Testis (tissue), 2 donors: Measurements from ENCODE around the gene CFAP410.

Experiments
- POLR2A ChIP-seq: fragments of 450-650 bp; IDR thresholded peaks from one replicate; pipeline ENCODE4 v1.6.1; 2017; ENCODE audit warnings: antibody characterized with exemption, mild to moderate bottlenecking, moderate library complexity
- TF ChIP-seq, protein P1 (sequence below), 3 experiments: fragments of 450-650 bp in 2 of 3; fragments of 200-600 bp in 1 of 3; sonication (generic) in 1 of 3; IDR thresholded peaks; one replicate each; pipeline ENCODE4 v1.5.1; 2016 to 2019; ENCODE audit warnings: antibody characterized with exemption in 3 of 3, mild to moderate bottlenecking in 2 of 3, moderate library complexity in 1 of 3

GRCh38 chr21:44381874-44382273, 42.7 kb upstream of the CFAP410 start:
- TF ChIP-seq POLR2A = no peak
- TF ChIP-seq, protein P1, sequence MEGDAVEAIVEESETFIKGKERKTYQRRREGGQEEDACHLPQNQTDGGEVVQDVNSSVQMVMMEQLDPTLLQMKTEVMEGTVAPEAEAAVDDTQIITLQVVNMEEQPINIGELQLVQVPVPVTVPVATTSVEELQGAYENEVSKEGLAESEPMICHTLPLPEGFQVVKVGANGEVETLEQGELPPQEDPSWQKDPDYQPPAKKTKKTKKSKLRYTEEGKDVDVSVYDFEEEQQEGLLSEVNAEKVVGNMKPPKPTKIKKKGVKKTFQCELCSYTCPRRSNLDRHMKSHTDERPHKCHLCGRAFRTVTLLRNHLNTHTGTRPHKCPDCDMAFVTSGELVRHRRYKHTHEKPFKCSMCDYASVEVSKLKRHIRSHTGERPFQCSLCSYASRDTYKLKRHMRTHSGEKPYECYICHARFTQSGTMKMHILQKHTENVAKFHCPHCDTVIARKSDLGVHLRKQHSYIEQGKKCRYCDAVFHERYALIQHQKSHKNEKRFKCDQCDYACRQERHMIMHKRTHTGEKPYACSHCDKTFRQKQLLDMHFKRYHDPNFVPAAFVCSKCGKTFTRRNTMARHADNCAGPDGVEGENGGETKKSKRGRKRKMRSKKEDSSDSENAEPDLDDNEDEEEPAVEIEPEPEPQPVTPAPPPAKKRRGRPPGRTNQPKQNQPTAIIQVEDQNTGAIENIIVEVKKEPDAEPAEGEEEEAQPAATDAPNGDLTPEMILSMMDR (IDR thresholded peaks at IDR 0.05) = no peak
